Uterus (tissue), 4 donors: ENCODE measurements around the gene NCOR1. TPM values are rescaled to one million over a fixed set of nuclear protein-coding genes. Genes with fewer than 3 reads are reported as not detected.

Experiments
- DNase-seq, 2 donors: peaks; one replicate each; pipeline ENCODE4 v3.0.0-alpha.2; 2019 to 2020
- H3K27ac ChIP-seq, 2 donors: fragments of 200-600 bp; sonication (generic); 1 replicate in 1 of 2; 2 replicates in 1 of 2; pipeline ENCODE4 v1.5.1; 2016 to 2018
- H3K27me3 ChIP-seq, 2 donors: fragments of 200-600 bp; sonication (generic); one replicate each; pipeline ENCODE4 v1.5.1; 2018 to 2019; ENCODE audit warnings: control low read depth in 1 of 2
- H3K36me3 ChIP-seq, 2 donors: fragments of 200-600 bp; sonication (generic); one replicate each; pipeline ENCODE4 v1.5.1; 2019; ENCODE audit warnings: control low read depth in 1 of 2
- H3K4me1 ChIP-seq, 2 donors: fragments of 200-600 bp; sonication (generic); one replicate each; pipeline ENCODE4 v1.5.1; 2018 to 2019; ENCODE audit warnings: control low read depth in 1 of 2
- H3K4me3 ChIP-seq, 2 donors: fragments of 200-600 bp; sonication (generic); 1 replicate in 1 of 2; 2 replicates in 1 of 2; pipeline ENCODE4 v1.5.1; 2018 to 2019; ENCODE audit warnings: mild to moderate bottlenecking in 1 of 2
- H3K9me3 ChIP-seq, 2 donors: fragments of 200-600 bp; sonication (generic); one replicate each; pipeline ENCODE4 v1.5.1; 2019; ENCODE audit warnings: control low read depth in 1 of 2
- CTCF ChIP-seq, 4 experiments: fragments of 200-600 bp in 2 of 4; fragments of 450-650 bp in 2 of 4; sonication (generic) in 2 of 4; IDR thresholded peaks; one replicate each; pipeline ENCODE4 v1.5.1; 2016 to 2019; ENCODE audit warnings: antibody characterized with exemption in 4 of 4, mild to moderate bottlenecking in 2 of 4, moderate library complexity in 1 of 4
- POLR2A ChIP-seq, 2 donors: fragments of 450-650 bp; IDR thresholded peaks; one replicate each; pipeline ENCODE4 v1.6.1; 2016; ENCODE audit warnings: antibody characterized with exemption in 2 of 2, mild to moderate bottlenecking in 1 of 2, moderate library complexity in 1 of 2
- intact Hi-C: fragments of 100-400 bp; cut with DNase I; formaldehyde crosslinking; loops from one replicate; pipeline ENCODE4 v1.15.1; 2023; ENCODE audit warnings: low total_unique reads
- small RNA-seq: library from RNA; depleted of rRNA; stranded (forward); fragments of <200 nt; gene quantifications from one replicate; pipeline ENCODE3, GENCODE V24; 2016
- total RNA-seq, 4 donors: library from RNA; depleted of rRNA in 3 of 4; stranded (reverse); fragments of >200 nt in 3 of 4; gene quantifications; one replicate each; pipeline versions ENCODE4 v1.1.0 to v1.2.4, GENCODE V29; 2014 to 2023
- donor health status: DM: yes; HTN: yes; CAD: no.

Gene NCOR1
- total RNA-seq, 4 donors from 2014 or later = 117 to 195 (median 147) TPM

DNA sequence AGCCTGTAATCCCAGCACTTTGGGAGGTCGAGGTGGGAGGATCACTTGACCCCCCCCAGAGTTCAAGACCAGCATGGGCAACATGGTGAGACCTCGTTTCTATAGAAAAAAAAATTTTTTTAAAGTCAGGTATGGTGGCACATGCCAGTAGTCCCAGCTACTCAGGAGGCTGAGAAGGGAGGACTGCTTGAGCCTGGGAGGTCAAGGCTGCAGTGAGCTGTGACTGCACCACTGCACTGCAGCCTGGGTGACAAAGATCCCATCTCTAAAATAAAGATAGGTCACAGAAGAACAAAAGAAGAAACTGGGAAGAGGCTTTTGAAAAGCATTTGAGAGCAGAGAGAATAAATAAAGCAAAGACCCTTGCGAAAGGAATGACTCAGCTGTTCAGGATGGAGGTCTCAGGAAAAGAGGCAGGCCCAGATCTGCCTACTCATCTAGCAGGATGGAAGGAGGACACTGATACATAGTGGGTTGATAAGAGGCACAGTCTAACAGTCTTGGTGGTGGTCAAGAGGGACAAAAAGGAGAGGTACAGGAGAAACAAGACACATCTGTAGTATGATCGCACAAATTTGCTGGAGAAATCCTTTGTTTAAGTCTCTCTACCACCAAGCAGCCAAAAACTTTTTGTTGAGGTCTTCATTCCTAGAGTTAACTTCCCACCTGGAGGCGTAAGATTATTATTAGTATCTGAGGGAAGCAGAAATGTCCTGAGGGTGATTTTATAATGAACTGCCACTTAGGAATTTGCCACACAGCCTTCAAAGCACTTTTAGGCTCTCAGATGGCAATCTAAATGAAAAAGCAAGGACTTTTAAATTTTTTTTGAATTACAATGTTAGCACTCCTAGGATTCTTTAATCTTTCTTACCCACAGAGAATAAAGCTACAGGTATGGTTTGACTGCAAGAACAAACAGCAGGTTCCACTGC lies 233.4 kb downstream of the NCOR1 start:
- DNase-seq = no peak
- Histone ChIP-seq H3K4me1 (no peaks in the 10 kb centered on the region), H3K27ac (no peak overlapping the region), H3K9me3 (no peaks in the 10 kb centered on the region), H3K36me3 (no peaks in the 10 kb centered on the region), H3K27me3 (no peaks in the 10 kb centered on the region), H3K4me3 (no peak overlapping the region)
- TF ChIP-seq CTCF (IDR thresholded peaks at IDR 0.05) = no peak
- no peak for TF ChIP-seq POLR2A (IDR thresholded peaks at IDR 0.05)
- intact Hi-C loops = no loop called here

DNA sequence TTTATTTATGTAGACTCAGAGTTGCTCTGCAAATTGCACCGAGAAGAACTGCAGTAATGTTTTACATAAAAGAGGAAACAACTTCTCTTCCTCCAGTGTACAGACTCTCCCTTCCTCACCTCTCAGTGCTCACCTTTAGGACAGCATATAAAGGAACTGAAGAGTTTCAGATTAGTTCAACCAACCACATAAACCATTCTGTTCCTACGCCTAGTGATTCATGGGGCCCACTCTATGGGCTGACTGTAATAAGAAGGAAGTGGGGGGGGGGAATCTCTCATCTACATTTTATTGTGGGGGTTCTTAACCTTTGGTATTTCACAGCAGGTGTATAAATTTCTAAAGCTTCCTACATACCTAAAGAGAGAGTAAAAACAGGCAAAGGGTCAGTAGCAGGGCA lies 234.1 kb downstream of the NCOR1 start:
- no peaks in the 10 kb centered on the region for H3K4me1 ChIP-seq
- no peaks in the 10 kb centered on the region for H3K36me3 ChIP-seq
- no peaks in the 10 kb centered on the region for H3K27me3 ChIP-seq
- H3K27ac ChIP-seq = no peak overlapping the region
- no peak for DNase-seq
- intact Hi-C loops = no loop called here
- no peak overlapping the region for H3K4me3 ChIP-seq
- H3K9me3 ChIP-seq = no peaks in the 10 kb centered on the region
- TF ChIP-seq POLR2A (IDR thresholded peaks at IDR 0.05) (no peak), CTCF (IDR thresholded peaks at IDR 0.05) (no peak)

Small RNA genes within 50 kb of the gene (small RNA-seq; reads per million reads assigned to genes)
- gene RNU6-314P (not detected), gene RNU6-862P (not detected)

Other genes with a start within 250 kb of the NCOR1 start
- gene ZSWIM7, start 215.8 kb downstream of the NCOR1 start, total RNA-seq = 10 to 100 TPM in 3 of 4 donors, 1 to 10 TPM in 1; 1.3 to 30.3 (median 20.7) TPM
- 10 to 100 TPM; 38.4 to 71.2 (median 52.0) TPM for gene TTC19, start 215.7 kb downstream of the NCOR1 start, total RNA-seq
- 10 to 100 TPM; 18.2 to 74.0 (median 40.3) TPM for gene PIGL, start 1.7 kb upstream of the NCOR1 start, total RNA-seq
- 10 to 100 TPM; 35.5 to 74.4 (median 53.5) TPM for gene CENPV, start 137.9 kb upstream of the NCOR1 start, total RNA-seq
- 1,000 to 10,000 TPM in 1 of 4 donors, 100 to 1,000 TPM in 3; 535 to 1,039 (median 667) TPM for gene UBB, start 165.6 kb upstream of the NCOR1 start, total RNA-seq
- 10 to 100 TPM in 2 of 4 donors, 1 to 10 TPM in 2; 6.2 to 26.2 (median 12.9) TPM for gene TRPV2, start 200.0 kb upstream of the NCOR1 start, total RNA-seq